Thymus (tissue), 11 donors: Measurements from ENCODE around the gene HIVEP3. TPM values are rescaled to one million over a fixed set of nuclear protein-coding genes. Genes with fewer than 3 reads are reported as not detected.

Experiments used
- DNase-seq, 9 donors: peaks; one replicate each; pipeline ENCODE4 v3.0.0-alpha.2; 2013; ENCODE audit warnings: low spot score in 9 of 9, low read depth in 6 of 9, missing footprints in 1 of 9
- H3K27ac ChIP-seq, 2 donors: one replicate each; pipeline ENCODE4 v1.5.1; 2013; ENCODE audit warnings: control low read depth in 1 of 2, low read depth in 1 of 2, low read length in 1 of 2, mild to moderate bottlenecking in 1 of 2, moderate library complexity in 1 of 2
- H3K27me3 ChIP-seq, 2 donors: one replicate each; pipeline ENCODE4 v1.5.1; 2013; ENCODE audit warnings: low read length in 1 of 2; ENCODE audit not compliant: control insufficient read depth in 2 of 2, insufficient read depth in 1 of 2
- H3K36me3 ChIP-seq, 2 donors: one replicate each; pipeline ENCODE4 v1.5.1; 2013; ENCODE audit warnings: low read length in 1 of 2, mild to moderate bottlenecking in 1 of 2, moderate library complexity in 1 of 2; ENCODE audit not compliant: control insufficient read depth in 2 of 2, insufficient read depth in 2 of 2
- H3K4me1 ChIP-seq, 2 donors: one replicate each; pipeline ENCODE4 v1.5.1; 2013; ENCODE audit warnings: low read length in 2 of 2; ENCODE audit not compliant: control insufficient read depth in 2 of 2, insufficient read depth in 2 of 2
- H3K4me3 ChIP-seq, 2 donors: one replicate each; pipeline ENCODE4 v1.5.1; 2013; ENCODE audit warnings: low read length in 2 of 2, control low read depth in 1 of 2, mild to moderate bottlenecking in 1 of 2
- H3K9me3 ChIP-seq, 2 donors: one replicate each; pipeline ENCODE4 v1.5.1; 2013; ENCODE audit warnings: low read length in 1 of 2, mild to moderate bottlenecking in 1 of 2; ENCODE audit not compliant: control insufficient read depth in 2 of 2, insufficient read depth in 1 of 2
- WGBS: extraction: QIAGEN DNeasy Blood & Tissue Kit; methylation state at CpG from one replicate; pipeline ENCODE4 v1.1.7; 2013; 5-methylcytosine and 5-hydroxymethylcytosine counted together
- polyA plus RNA-seq: library from polyadenylated mRNA; stranded (reverse); fragments of 200-250 nt; gene quantifications from one replicate; pipeline ENCODE4 v1.2.3, GENCODE V29; 2013
- total RNA-seq: library from RNA; stranded (reverse); fragments of 120-200 nt; gene quantifications from one replicate; pipeline ENCODE4 v1.2.4, GENCODE V29; 2013
- donor health status: healthy.

Gene HIVEP3
- total and polyA plus RNA-seq, 2 donors = 6.7 to 12.1 TPM

- no peak overlapping the region for H3K27ac ChIP-seq
- DNase-seq = no peak
- no peak overlapping the region for H3K4me3 ChIP-seq
- no peaks in the 10 kb centered on the region for H3K27me3 ChIP-seq
- H3K36me3 ChIP-seq = peaks cover 0 to 3% of the 10 kb centered on the region in 2 donors
- H3K4me1 ChIP-seq = peaks cover 2 to 14% of the 10 kb centered on the region in 2 donors
- 79% methylated on average over 8 of the region's 8 CpGs for WGBS
- no peaks in the 10 kb centered on the region for H3K9me3 ChIP-seq
Measured at GRCh38 chr1:41844255-41844654, 74.5 kb downstream of the HIVEP3 start.

DNA sequence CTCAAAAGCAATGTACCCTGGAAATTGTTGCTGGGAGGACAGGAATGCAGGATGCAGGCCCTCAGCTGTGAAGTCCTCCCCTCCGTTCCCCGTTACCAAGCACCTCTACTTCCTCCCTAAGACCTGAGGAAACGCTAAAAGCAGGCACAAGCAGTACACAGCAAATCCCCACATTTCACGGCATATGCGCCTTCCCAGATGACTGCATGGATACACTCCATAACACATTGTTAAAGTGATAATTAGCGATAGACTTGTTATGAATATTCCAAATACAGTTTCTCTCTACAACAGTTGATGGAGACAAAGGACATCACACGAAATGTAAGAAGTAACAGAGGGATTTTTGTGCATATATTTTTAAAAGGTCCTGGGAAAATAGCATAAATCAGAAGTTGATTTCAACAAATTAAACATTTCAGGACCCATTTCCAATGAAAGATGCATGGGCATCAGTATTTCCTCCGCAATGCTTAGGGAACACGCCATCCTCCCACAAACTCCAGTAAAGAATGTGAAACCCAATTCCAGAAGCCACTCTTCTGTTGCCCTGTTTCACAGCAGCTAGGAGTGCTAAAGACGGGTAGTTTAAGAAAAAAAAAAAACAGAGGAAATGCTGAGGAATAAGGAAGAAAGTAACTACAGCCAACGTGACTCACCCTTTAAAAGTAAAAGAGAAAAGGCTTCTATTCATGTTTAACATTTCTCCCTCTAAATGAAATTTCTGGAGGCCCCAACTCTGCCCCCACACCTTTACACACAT, 75.5 kb downstream of the HIVEP3 start:
- Histone ChIP-seq H3K4me3 (no peak overlapping the region), H3K27ac (no peak overlapping the region), H3K27me3 (no peaks in the 10 kb centered on the region), H3K36me3 (peaks cover 0 to 3% of the 10 kb centered on the region in 2 donors), H3K9me3 (no peaks in the 10 kb centered on the region), H3K4me1 (peaks cover 2 to 14% of the 10 kb centered on the region in 2 donors)
- no peak for DNase-seq
- WGBS = 77% methylated on average over 11 of the region's 11 CpGs

DNA sequence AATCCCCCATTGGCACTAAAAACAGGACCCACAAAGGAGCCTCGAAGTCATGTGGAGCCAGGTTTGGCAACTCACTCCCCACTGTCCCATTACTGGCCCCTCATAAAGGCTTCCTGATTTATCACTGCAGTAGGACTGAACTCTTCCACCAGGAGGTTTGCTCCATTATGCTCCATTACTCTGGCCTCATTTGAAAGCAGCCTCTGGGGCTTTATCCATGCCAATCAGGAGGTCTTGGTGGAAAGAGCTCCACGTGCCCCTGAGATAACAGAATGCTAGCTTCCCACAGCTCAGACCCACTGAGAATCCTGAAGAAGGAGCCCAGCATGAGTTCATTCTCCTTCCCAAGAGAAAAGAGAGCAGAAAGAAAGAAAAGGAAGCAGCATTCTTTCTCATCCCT, 76.4 kb downstream of the HIVEP3 start:
- Histone ChIP-seq H3K9me3 (no peaks in the 10 kb centered on the region), H3K36me3 (peaks cover 0 to 3% of the 10 kb centered on the region in 2 donors), H3K4me3 (no peak overlapping the region), H3K27ac (no peak overlapping the region), H3K4me1 (peaks cover 2 to 14% of the 10 kb centered on the region in 2 donors), H3K27me3 (no peaks in the 10 kb centered on the region)
- DNase-seq = no peak
- WGBS = 94% methylated on average over 2 of the region's 2 CpGs

DNA sequence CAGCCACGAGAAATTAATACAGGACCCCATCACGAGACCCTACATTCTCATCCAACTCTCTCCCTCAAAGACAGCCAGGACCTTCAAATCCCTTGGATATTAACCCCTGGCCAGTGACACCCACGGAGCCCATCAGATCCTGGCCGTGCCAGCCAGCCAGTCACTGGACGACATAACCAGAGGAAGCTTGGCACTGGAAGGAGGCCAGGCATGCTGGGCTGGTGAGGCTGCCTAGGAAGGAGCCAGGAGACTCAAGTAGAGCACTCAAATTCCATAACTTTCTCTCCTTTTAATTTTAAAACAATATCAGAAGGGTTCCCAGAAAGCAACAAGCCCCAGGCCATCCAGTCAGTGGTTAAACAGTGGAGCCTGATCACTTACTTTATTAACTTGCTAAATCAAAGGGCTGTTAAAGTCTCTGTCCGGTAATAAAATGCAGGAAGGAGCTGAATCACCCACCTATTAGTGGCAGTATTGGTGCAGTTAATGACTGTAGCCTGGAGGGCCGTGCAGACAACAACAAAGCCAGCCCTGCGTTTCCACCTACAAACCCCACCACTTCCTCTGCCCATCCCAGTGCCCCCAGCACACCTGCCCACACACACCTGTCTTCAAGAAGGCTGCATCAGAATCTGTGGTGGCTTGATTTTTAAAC, 78.0 kb downstream of the HIVEP3 start:
- Histone ChIP-seq H3K4me1 (peaks cover 2 to 14% of the 10 kb centered on the region in 2 donors), H3K4me3 (no peak overlapping the region), H3K27ac (no peak overlapping the region), H3K36me3 (no peaks in the 10 kb centered on the region), H3K27me3 (no peaks in the 10 kb centered on the region), H3K9me3 (no peaks in the 10 kb centered on the region)
- WGBS = 73% methylated on average over 8 of the region's 8 CpGs
- peak in 1 of 9 donors; percentile 23 for DNase-seq

GRCh38 chr1:41838266-41838665, 80.5 kb downstream of the HIVEP3 start:
- Histone ChIP-seq H3K9me3 (no peaks in the 10 kb centered on the region), H3K36me3 (no peaks in the 10 kb centered on the region), H3K4me1 (peaks cover 2 to 12% of the 10 kb centered on the region in 2 donors), H3K27me3 (no peaks in the 10 kb centered on the region), H3K27ac (no peak overlapping the region), H3K4me3 (no peak overlapping the region)
- no peak for DNase-seq
- WGBS = 97% methylated on average over 6 of the region's 6 CpGs

DNA sequence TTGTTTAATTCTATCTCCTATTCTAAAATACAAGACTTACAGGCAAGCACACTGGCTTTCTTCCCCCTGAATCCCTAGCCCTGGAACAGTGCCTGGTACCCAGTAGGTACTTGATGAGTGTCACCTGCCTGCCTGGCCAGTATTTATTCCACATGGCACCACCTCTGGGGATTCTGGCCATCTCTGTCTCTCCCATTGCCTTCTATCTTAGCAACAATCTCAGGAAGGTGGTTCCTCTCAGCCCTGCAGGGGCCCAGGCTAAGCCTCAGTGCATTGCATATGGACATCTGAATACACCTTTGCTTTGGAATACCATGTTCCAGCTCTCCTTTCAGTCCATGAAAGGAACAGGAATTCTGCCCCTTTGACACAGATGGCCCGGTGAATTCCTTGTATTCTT, 81.0 kb downstream of the HIVEP3 start:
- Histone ChIP-seq H3K9me3 (no peaks in the 10 kb centered on the region), H3K4me3 (no peak overlapping the region), H3K27ac (no peak overlapping the region), H3K4me1 (peaks cover 2 to 11% of the 10 kb centered on the region in 2 donors), H3K27me3 (no peaks in the 10 kb centered on the region), H3K36me3 (no peaks in the 10 kb centered on the region)
- DNase-seq = no peak
- WGBS = 96% methylated on average over 1 of the region's 1 CpG

DNA sequence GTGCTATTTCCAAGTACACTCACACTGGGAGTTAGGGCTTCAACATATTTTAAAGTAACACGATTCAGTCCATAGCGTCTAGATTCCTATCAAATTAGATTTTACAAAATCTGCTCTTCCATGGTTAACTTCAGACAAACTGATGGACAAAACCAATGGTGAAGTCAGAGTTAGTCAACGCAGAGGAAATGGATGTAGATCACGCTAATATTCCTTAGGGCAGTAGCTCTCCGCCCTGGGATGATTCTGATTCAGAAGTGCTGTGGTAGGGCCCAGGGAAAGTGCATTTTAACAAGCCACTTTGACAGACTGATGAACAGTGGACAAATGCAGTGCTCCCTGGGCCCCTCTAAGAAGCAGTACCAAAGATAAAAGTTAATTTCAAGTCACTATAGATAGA, 83.2 kb downstream of the HIVEP3 start:
- Histone ChIP-seq H3K27ac (no peak overlapping the region), H3K4me3 (no peak overlapping the region), H3K27me3 (no peaks in the 10 kb centered on the region), H3K36me3 (no peaks in the 10 kb centered on the region), H3K4me1 (no peaks in the 10 kb centered on the region), H3K9me3 (no peaks in the 10 kb centered on the region)
- DNase-seq = no peak
- 97% methylated on average over 5 of the region's 5 CpGs for WGBS

- DNase-seq = no peak
- no peaks in the 10 kb centered on the region for H3K27me3 ChIP-seq
- no peak overlapping the region for H3K27ac ChIP-seq
- no peaks in the 10 kb centered on the region for H3K36me3 ChIP-seq
- H3K4me1 ChIP-seq = no peaks in the 10 kb centered on the region
- no peak overlapping the region for H3K4me3 ChIP-seq
- H3K9me3 ChIP-seq = no peaks in the 10 kb centered on the region
- WGBS = 98% methylated on average over 5 of the region's 5 CpGs
Measured at GRCh38 chr1:41833519-41834000, 85.2 kb downstream of the HIVEP3 start.

GRCh38 chr1:41830726-41831125, 88.0 kb downstream of the HIVEP3 start:
- no peak for DNase-seq
- Histone ChIP-seq H3K9me3 (no peaks in the 10 kb centered on the region), H3K4me1 (no peaks in the 10 kb centered on the region), H3K27me3 (no peaks in the 10 kb centered on the region), H3K36me3 (no peaks in the 10 kb centered on the region), H3K27ac (no peak overlapping the region), H3K4me3 (no peak overlapping the region)
- 99% methylated on average over 3 of the region's 3 CpGs for WGBS
